HEK293T (cell line): ENCODE results near the gene MCTP2.

Experiments
- BHLHE40 ChIP-seq: fragments of 450-650 bp; IDR thresholded peaks from 2 replicates; pipeline ENCODE4 v1.6.1; 2016; ENCODE audit warnings: mild to moderate bottlenecking, moderate library complexity, borderline replicate concordance
- CTBP1 ChIP-seq: fragments of 450-650 bp; IDR thresholded peaks from 2 replicates; pipeline ENCODE4 v1.6.1; 2016; ENCODE audit warnings: borderline replicate concordance
- FOXK2 ChIP-seq: fragments of 450-650 bp; IDR thresholded peaks from 2 replicates; pipeline ENCODE4 v1.6.1; 2016; ENCODE audit warnings: mild to moderate bottlenecking
- FOXM1 ChIP-seq: fragments of 450-650 bp; IDR thresholded peaks from 2 replicates; pipeline ENCODE4 v1.6.1; 2017; ENCODE audit warnings: mild to moderate bottlenecking, borderline replicate concordance
- HDGF ChIP-seq: fragments of 450-650 bp; IDR thresholded peaks from 2 replicates; pipeline ENCODE4 v1.6.1; 2017; ENCODE audit warnings: antibody characterized with exemption, borderline replicate concordance
- L3MBTL2 ChIP-seq: fragments of 450-650 bp; conservative IDR thresholded peaks from 2 replicates; pipeline ENCODE4 v1.6.1; 2016; ENCODE audit warnings: mild to moderate bottlenecking
- LEF1 ChIP-seq: fragments of 450-650 bp; IDR thresholded peaks from 2 replicates; pipeline ENCODE4 v1.6.1; 2017; ENCODE audit warnings: mild to moderate bottlenecking, borderline replicate concordance
- SP1 ChIP-seq: fragments of 450-650 bp; IDR thresholded peaks from 2 replicates; pipeline ENCODE4 v1.6.1; 2017
- ZNF384 ChIP-seq: fragments of 450-650 bp; IDR thresholded peaks from 2 replicates; pipeline ENCODE4 v1.6.1; 2016
- TF ChIP-seq, protein P1 (sequence below): fragments of 450-650 bp; IDR thresholded peaks from 2 replicates; pipeline ENCODE4 v1.6.1; 2016

- no peak for TF ChIP-seq BHLHE40
- TF ChIP-seq FOXM1 = no peak
- TF ChIP-seq CTBP1 = no peak
- TF ChIP-seq FOXK2 = no peak
- no peak for TF ChIP-seq LEF1
- TF ChIP-seq ZNF384 = no peak
- TF ChIP-seq, protein P1, sequence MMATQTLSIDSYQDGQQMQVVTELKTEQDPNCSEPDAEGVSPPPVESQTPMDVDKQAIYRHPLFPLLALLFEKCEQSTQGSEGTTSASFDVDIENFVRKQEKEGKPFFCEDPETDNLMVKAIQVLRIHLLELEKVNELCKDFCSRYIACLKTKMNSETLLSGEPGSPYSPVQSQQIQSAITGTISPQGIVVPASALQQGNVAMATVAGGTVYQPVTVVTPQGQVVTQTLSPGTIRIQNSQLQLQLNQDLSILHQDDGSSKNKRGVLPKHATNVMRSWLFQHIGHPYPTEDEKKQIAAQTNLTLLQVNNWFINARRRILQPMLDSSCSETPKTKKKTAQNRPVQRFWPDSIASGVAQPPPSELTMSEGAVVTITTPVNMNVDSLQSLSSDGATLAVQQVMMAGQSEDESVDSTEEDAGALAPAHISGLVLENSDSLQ = no peak
- TF ChIP-seq L3MBTL2 = no peak
- TF ChIP-seq HDGF = no peak
- no peak for TF ChIP-seq SP1
Measured at GRCh38 chr15:94370936-94371285, 139.6 kb downstream of the MCTP2 start.
